HepG2 (cell line): ENCODE data around the gene CARMIL3. TPM values are rescaled to one million over a fixed set of nuclear protein-coding genes. Genes with fewer than 3 reads are reported as not detected.
A peak's percentile ranks its signal among the peaks of the same experiment; 100 is the strongest.

Source experiments
- ATRX ChIP-seq: sonication (generic); formaldehyde crosslinking; IDR thresholded peaks from 2 replicates; pipeline ENCODE4 v1.4.0; 2020; ENCODE audit warnings: missing genetic modification reagents, borderline replicate concordance
- FOXA1 ChIP-seq, 2 experiments: fragments of 450-650 bp in 1 of 2; sonication (generic) in 1 of 2; formaldehyde crosslinking in 1 of 2; IDR thresholded peaks; 2 replicates each; pipeline versions ENCODE4 v1.4.0 to v1.6.1; 2016 to 2020; ENCODE audit warnings: missing genetic modification reagents in 1 of 2
- HDAC2 ChIP-seq: sonication (generic); formaldehyde crosslinking; IDR thresholded peaks from 2 replicates; pipeline ENCODE4 v1.4.0; 2020; ENCODE audit warnings: missing genetic modification reagents
- MTF1 ChIP-seq: sonication (generic); formaldehyde crosslinking; IDR thresholded peaks from 2 replicates; pipeline ENCODE4 v1.5.0; 2020; ENCODE audit warnings: missing genetic modification reagents
- NFIB ChIP-seq: sonication (generic); formaldehyde crosslinking; IDR thresholded peaks from 2 replicates; pipeline ENCODE4 v1.9.0; 2021; ENCODE audit warnings: missing genetic modification reagents, mild to moderate bottlenecking, borderline replicate concordance
- RBM22 ChIP-seq: fragments of 200-400 bp; formaldehyde crosslinking; optimal IDR thresholded peaks from 2 replicates; pipeline ENCODE3; 2017; ENCODE audit warnings: mild to moderate bottlenecking, low read length, moderate library complexity
- SIX1 ChIP-seq: sonication (generic); formaldehyde crosslinking; IDR thresholded peaks from 2 replicates; pipeline ENCODE4 v1.4.0; 2020; ENCODE audit warnings: missing genetic modification reagents, borderline replicate concordance
- TCF12 ChIP-seq, 2 experiments: fragments of 450-650 bp in 1 of 2; sonication (generic) in 1 of 2; formaldehyde crosslinking in 1 of 2; IDR thresholded peaks; 2 replicates each; pipeline versions ENCODE4 v1.6.1 to v1.8.0; 2017 to 2022; ENCODE audit warnings: antibody characterized with exemption in 1 of 2, mild to moderate bottlenecking in 1 of 2, missing genetic modification reagents in 1 of 2, moderate library complexity in 1 of 2
- TRIM24 ChIP-seq: sonication (generic); formaldehyde crosslinking; IDR thresholded peaks from 2 replicates; pipeline ENCODE4 v1.8.0; 2022; ENCODE audit warnings: mild to moderate bottlenecking, missing genetic modification reagents
- ZNF10 ChIP-seq: sonication (generic); formaldehyde crosslinking; IDR thresholded peaks from 2 replicates; pipeline ENCODE4 v1.4.0; 2020; ENCODE audit warnings: mild to moderate bottlenecking, low read depth, missing genetic modification reagents, borderline replicate concordance
- ZNF207 ChIP-seq: fragments of 450-650 bp; IDR thresholded peaks from 2 replicates; pipeline ENCODE4 v1.6.1; 2016; ENCODE audit warnings: antibody characterized with exemption, borderline replicate concordance
- ZNF24 ChIP-seq: fragments of 450-650 bp; IDR thresholded peaks from 2 replicates; pipeline ENCODE4 v1.6.1; 2017; ENCODE audit warnings: antibody characterized with exemption, mild to moderate bottlenecking
- ZNF614 ChIP-seq: IDR thresholded peaks from 2 replicates; pipeline ENCODE4 v1.6.1; 2018; ENCODE audit warnings: missing biosample characterization, missing genetic modification reagents, inconsistent platforms, borderline replicate concordance
- ZNF672 ChIP-seq: sonication (generic); formaldehyde crosslinking; IDR thresholded peaks from 2 replicates; pipeline ENCODE4 v1.8.1; 2022; ENCODE audit warnings: missing genetic modification reagents
- ZNF737 ChIP-seq: sonication (generic); formaldehyde crosslinking; IDR thresholded peaks from 2 replicates; pipeline ENCODE4 v1.5.0; 2020; ENCODE audit warnings: missing genetic modification reagents, mild to moderate bottlenecking, borderline replicate concordance
- ZNF766 ChIP-seq: sonication (generic); formaldehyde crosslinking; IDR thresholded peaks from 2 replicates; pipeline ENCODE4 v1.5.0; 2020; ENCODE audit warnings: missing genetic modification reagents, borderline replicate concordance
- ZNF773 ChIP-seq: sonication (generic); formaldehyde crosslinking; IDR thresholded peaks from 2 replicates; pipeline ENCODE4 v1.4.0; 2020; ENCODE audit warnings: missing genetic modification reagents, borderline replicate concordance
- ZNF891 ChIP-seq: sonication (generic); formaldehyde crosslinking; IDR thresholded peaks from 2 replicates; pipeline ENCODE4 v1.5.0; 2020; ENCODE audit warnings: mild to moderate bottlenecking, missing genetic modification reagents
- polyA plus RNA-seq, 8 experiments: library from polyadenylated mRNA; depleted of rRNA in 3 of 8; stranded (reverse) in 7 of 8; unstranded in 1 of 8; fragments of >200 nt; fragmentation: Illumina TruSeq in 4 of 8; extraction: Trizol in 4 of 8; gene quantifications; 2 replicates each; pipeline versions ENCODE4 v1.2.1 to v1.2.3, GENCODE V29; 2011 to 2016; ENCODE audit warnings: low read depth in 4 of 8, missing spikeins in 1 of 8, mixed read lengths in 1 of 8; ENCODE audit not compliant: insufficient read depth in 1 of 8
- total RNA-seq, 5 experiments: library from RNA; depleted of rRNA; stranded (reverse); fragments of >200 nt; fragmentation: Illumina TruSeq; extraction: Trizol; gene quantifications; 2 replicates each; pipeline ENCODE4 v1.2.3, GENCODE V29; 2016; ENCODE audit warnings: low read depth in 1 of 5
- TF ChIP-seq, protein P1 (sequence below): sonication (generic); formaldehyde crosslinking; IDR thresholded peaks from 2 replicates; pipeline ENCODE4 v1.4.0; 2020; ENCODE audit warnings: missing genetic modification reagents
- TF ChIP-seq, protein P2 (sequence below): sonication (generic); formaldehyde crosslinking; IDR thresholded peaks from 2 replicates; pipeline ENCODE4 v1.5.1; 2020; ENCODE audit warnings: missing genetic modification reagents, mild to moderate bottlenecking, borderline replicate concordance
- TF ChIP-seq, protein P3 (sequence below): sonication (generic); formaldehyde crosslinking; IDR thresholded peaks from 2 replicates; pipeline ENCODE4 v1.5.1; 2020; ENCODE audit warnings: mild to moderate bottlenecking, missing genetic modification reagents, moderate library complexity

CARMIL3 gene
- total and polyA plus RNA-seq, 2 of the 13 experiments (the other 11 are each of a cell fraction or from before 2014, with no cell fraction given), result 0.27 to 0.55 TPM

DNA sequence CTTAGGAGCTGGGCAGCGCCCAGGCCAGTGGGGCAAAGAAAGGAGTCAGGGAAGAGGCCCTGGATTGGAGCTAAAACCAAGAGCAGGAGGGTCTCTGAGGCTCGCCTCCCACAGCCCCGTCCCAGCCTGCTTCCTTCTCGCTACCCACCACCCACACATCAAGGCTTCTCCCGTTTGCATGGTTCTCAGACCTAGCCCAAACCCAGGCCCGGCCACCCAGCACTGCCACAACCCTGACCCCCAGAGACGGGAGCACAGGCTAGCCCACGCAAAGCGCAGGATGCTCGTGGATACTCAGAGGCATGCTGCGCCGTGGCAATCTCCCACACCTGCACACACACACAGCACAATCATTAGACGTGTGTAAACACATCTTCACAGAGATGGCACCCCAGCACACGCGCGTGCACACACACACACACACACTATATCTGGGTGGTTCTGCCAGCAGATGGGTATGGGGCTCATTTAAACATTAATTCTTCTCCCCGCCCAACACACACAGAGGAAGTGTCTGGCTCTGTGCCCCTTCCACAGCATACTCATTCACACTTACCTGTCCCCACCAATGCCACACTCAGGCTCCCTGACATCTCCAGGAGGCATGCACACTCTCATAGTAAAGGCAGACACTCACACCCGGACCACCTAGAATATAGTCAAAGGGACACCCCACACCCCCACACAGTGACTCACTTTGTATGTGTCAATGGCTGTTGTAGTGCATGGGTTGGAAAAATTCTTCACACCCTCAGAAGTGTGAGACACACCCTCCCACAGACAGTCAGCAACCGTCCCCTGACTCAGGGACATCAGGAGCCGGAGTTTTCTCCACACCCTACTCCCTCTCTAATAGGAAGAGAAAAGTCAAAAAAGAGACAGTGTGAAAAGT, 1.1 kb downstream of the CARMIL3 start (continued):
- TF ChIP-seq, protein P1, sequence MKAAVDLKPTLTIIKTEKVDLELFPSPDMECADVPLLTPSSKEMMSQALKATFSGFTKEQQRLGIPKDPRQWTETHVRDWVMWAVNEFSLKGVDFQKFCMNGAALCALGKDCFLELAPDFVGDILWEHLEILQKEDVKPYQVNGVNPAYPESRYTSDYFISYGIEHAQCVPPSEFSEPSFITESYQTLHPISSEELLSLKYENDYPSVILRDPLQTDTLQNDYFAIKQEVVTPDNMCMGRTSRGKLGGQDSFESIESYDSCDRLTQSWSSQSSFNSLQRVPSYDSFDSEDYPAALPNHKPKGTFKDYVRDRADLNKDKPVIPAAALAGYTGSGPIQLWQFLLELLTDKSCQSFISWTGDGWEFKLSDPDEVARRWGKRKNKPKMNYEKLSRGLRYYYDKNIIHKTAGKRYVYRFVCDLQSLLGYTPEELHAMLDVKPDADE (CRISPR knock-in tag), result no peak
- TF ChIP-seq ATRX (CRISPR knock-in tag) (no peak), ZNF10 (no peak), NFIB (CRISPR knock-in tag) (peak; percentile 90; the same call in 1 of the 2 replicates), ZNF891 (CRISPR knock-in tag) (no peak), ZNF24 (no peak), SIX1 (CRISPR knock-in tag) (no peak), ZNF766 (CRISPR knock-in tag) (no peak), HDAC2 (no peak), ZNF614 (CRISPR knock-in tag) (no peak), ZNF773 (CRISPR knock-in tag) (0 out of 2 replicates have a peak, but pooled peaks have one; percentile 0), MTF1 (CRISPR knock-in tag) (no peak), RBM22 (no peak), TRIM24 (CRISPR knock-in tag) (0 out of 2 replicates have a peak, but pooled peaks have one; percentile 48), ZNF737 (no peak), TCF12 (IDR thresholded peaks at IDR 0.05) (no peak), TCF12 (CRISPR knock-in tag; IDR thresholded peaks at IDR 0.05) (no peak), FOXA1 (IDR thresholded peaks at IDR 0.05) (no peak), FOXA1 (CRISPR knock-in tag; IDR thresholded peaks at IDR 0.05) (no peak), ZNF207 (no peak), ZNF672 (CRISPR knock-in tag) (no peak)
- TF ChIP-seq, protein P2, sequence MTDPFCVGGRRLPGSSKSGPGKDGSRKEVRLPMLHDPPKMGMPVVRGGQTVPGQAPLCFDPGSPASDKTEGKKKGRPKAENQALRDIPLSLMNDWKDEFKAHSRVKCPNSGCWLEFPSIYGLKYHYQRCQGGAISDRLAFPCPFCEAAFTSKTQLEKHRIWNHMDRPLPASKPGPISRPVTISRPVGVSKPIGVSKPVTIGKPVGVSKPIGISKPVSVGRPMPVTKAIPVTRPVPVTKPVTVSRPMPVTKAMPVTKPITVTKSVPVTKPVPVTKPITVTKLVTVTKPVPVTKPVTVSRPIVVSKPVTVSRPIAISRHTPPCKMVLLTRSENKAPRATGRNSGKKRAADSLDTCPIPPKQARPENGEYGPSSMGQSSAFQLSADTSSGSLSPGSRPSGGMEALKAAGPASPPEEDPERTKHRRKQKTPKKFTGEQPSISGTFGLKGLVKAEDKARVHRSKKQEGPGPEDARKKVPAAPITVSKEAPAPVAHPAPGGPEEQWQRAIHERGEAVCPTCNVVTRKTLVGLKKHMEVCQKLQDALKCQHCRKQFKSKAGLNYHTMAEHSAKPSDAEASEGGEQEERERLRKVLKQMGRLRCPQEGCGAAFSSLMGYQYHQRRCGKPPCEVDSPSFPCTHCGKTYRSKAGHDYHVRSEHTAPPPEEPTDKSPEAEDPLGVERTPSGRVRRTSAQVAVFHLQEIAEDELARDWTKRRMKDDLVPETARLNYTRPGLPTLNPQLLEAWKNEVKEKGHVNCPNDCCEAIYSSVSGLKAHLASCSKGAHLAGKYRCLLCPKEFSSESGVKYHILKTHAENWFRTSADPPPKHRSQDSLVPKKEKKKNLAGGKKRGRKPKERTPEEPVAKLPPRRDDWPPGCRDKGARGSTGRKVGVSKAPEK (CRISPR knock-in tag), result no peak
- TF ChIP-seq, protein P3, sequence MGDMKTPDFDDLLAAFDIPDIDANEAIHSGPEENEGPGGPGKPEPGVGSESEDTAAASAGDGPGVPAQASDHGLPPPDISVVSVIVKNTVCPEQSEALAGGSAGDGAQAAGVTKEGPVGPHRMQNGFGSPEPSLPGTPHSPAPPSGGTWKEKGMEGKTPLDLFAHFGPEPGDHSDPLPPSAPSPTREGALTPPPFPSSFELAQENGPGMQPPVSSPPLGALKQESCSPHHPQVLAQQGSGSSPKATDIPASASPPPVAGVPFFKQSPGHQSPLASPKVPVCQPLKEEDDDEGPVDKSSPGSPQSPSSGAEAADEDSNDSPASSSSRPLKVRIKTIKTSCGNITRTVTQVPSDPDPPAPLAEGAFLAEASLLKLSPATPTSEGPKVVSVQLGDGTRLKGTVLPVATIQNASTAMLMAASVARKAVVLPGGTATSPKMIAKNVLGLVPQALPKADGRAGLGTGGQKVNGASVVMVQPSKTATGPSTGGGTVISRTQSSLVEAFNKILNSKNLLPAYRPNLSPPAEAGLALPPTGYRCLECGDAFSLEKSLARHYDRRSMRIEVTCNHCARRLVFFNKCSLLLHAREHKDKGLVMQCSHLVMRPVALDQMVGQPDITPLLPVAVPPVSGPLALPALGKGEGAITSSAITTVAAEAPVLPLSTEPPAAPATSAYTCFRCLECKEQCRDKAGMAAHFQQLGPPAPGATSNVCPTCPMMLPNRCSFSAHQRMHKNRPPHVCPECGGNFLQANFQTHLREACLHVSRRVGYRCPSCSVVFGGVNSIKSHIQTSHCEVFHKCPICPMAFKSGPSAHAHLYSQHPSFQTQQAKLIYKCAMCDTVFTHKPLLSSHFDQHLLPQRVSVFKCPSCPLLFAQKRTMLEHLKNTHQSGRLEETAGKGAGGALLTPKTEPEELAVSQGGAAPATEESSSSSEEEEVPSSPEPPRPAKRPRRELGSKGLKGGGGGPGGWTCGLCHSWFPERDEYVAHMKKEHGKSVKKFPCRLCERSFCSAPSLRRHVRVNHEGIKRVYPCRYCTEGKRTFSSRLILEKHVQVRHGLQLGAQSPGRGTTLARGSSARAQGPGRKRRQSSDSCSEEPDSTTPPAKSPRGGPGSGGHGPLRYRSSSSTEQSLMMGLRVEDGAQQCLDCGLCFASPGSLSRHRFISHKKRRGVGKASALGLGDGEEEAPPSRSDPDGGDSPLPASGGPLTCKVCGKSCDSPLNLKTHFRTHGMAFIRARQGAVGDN (CRISPR knock-in tag), result no peak
